COLO829 (cell line): Measurements from ENCODE around the gene SURF1.
A peak's percentile ranks its signal among the peaks of the same experiment; 100 is the strongest.
"Not testable (repeated sequence)": the region's sequence is repeated elsewhere in the genome, so short reads cannot be mapped to it uniquely, and the experiment has no call there.

Experiments used
- DNase-seq: peaks from one replicate; pipeline ENCODE4 v3.0.0; 2012; ENCODE audit warnings: low spot score

Gene SURF1, protein sequence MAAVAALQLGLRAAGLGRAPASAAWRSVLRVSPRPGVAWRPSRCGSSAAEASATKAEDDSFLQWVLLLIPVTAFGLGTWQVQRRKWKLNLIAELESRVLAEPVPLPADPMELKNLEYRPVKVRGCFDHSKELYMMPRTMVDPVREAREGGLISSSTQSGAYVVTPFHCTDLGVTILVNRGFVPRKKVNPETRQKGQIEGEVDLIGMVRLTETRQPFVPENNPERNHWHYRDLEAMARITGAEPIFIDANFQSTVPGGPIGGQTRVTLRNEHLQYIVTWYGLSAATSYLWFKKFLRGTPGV

GRCh38 chr9:133356391-133357091 lies at the start of gene SURF1, which contains the start of gene SURF2:
SURF1 (minus strand) TSS chr9:133356487; CDS start chr9:133356453, 34 bp downstream.
SURF2 (plus strand) TSS chr9:133356550; CDS start chr9:133356593, 43 bp downstream.
- DNase-seq = peak; percentile 76

- no peak for DNase-seq
These were observed 49.5 kb upstream of the SURF1 start for GRCh38 chr9:133405508-133406438.

GRCh38 chr9:133404454-133405002 lies 48.2 kb upstream of the SURF1 start:
- DNase-seq = no peak

GRCh38 chr9:133403766-133404453 lies 47.6 kb upstream of the SURF1 start:
- peak; percentile 64 for DNase-seq

DNA sequence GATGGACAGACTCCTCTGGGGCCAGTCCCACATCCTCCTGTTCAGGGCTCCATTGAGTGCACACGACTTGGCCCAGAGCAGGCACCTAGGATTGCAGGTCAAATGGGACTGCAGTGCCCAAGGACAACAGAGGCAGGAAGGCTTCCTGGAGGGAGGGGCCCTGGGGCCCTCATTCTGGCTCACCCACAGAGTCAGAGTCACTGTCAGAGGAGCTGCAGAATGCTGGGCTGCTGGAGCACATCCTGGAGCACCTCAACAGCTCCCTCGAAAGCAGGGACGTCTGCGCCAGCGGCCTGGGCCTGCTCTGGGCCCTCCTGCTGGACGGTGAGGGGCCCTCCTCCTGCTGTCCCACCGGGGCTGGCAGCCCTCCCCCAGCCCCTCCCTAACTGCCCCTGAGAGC lies 46.4 kb upstream of the SURF1 start:
- DNase-seq = no peak

- no peak for DNase-seq
These were observed 45.3 kb upstream of the SURF1 start for GRCh38 chr9:133401588-133401987.

- DNase-seq = no peak
These were observed 44.0 kb upstream of the SURF1 start for GRCh38 chr9:133400292-133400691.

GRCh38 chr9:133397895-133398294 lies 41.6 kb upstream of the SURF1 start:
- DNase-seq = no peak

- DNase-seq = no peak
These were observed 41.1 kb upstream of the SURF1 start for GRCh38 chr9:133397370-133397769.

- DNase-seq = no peak
These were observed 40.7 kb upstream of the SURF1 start for GRCh38 chr9:133396952-133397351.

GRCh38 chr9:133394687-133395271 lies 38.5 kb upstream of the SURF1 start:
- DNase-seq = no peak

DNA sequence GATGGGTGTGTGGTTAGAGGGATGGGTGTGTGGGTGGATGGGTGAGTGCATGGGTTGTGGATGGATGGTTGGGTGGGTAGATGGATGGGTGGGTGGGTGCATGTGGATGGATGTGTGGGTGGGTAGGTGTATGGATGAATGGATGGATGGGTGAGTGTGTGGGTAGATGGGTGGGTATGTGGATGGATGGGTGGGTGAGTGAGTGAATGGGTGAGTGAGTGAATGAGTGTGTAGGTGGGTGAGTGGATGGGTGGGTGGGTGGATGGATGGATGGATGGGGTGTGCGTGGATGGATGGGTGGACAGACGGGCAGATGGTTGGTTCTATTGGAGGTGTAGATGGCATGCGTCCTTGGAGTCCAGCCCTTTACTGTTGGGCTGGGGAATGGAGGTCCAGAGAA lies 37.1 kb upstream of the SURF1 start:
- no peak for DNase-seq

DNA sequence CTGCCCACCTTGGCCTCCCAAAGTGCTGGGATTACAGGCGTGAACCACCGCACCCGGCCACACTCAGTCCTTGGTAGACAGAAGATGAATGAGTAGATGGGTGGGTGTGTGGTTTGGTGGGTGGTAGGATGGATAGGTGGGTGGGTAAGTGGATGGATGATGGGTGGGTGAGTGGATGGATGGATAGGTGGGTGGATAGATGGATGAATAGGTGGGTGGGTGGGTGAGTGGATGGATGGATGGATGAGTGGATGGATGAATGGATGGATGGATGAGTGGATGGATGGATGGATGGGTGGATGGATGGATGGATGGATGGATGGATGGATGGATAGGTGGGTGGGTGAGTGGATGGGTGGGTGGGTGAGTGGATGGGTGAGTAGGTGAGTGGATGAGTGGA lies 36.0 kb upstream of the SURF1 start:
- DNase-seq = not testable (repeated sequence)

DNA sequence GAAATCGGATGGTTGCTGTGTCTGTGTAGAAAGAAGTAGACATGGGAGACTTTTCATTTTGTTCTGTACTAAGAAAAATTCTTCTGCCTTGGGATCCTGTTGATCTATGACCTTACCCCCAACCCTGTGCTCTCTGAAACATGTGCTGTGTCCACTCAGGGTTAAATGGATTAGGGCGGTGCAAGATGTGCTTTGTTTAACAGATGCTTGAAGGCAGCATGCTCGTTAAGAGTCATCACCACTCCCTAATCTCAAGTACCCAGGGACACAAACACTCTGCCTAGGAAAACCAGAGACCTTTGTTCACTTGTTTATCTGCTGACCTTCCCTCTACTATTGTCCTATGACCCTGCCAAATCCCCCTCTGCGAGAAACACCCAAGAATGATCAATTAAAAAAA lies 35.2 kb upstream of the SURF1 start:
- not testable (repeated sequence) for DNase-seq

- no peak for DNase-seq
These were observed 34.4 kb upstream of the SURF1 start for GRCh38 chr9:133390713-133391112.

DNA sequence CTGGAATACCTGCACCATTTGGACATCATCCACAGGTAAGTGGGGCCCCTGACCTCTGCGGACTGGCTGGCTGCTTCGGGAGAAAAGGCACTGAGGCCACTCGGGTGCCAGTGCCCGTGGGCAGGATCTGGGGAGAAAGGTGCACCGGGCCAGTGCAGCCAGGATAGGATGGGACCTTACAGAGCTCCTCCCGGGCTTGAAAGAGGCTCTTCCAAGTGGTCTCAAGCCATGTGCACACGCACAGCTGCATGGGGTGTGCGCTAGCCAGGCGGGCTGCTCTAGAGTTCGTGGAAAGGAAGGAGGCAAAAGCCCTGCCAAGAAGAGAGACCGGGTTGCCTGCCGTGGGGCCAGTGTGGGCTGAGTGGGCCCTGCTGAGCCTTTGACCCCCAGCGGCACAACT lies 33.3 kb upstream of the SURF1 start:
- DNase-seq = no peak

GRCh38 chr9:133389025-133389557 lies 32.8 kb upstream of the SURF1 start:
- DNase-seq = no peak

DNA sequence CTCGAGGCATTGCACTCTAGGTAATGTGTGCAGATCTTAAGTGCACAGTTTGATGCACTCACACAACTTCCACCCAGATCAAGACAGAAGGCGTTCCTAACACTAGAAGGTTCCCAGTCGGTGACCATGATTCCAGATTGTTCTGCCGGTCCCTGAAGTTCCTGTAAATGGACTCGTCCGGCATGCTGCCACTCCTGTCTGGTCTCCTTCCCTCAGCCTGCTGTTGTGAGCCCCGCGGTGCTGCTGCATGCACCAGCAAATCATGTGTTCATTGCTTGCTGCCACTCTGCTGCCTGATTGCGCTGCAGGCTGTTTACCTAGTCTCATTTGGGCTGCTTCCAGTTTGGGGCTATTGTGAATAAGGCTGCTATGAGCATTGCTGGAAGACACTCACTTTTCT lies 31.4 kb upstream of the SURF1 start:
- DNase-seq = no peak

- no peak for DNase-seq
These were observed 30.1 kb upstream of the SURF1 start for GRCh38 chr9:133386338-133386737.

- DNase-seq = no peak
These were observed 29.2 kb upstream of the SURF1 start for GRCh38 chr9:133385452-133385851.
